ENCODE measurements around the gene ARHGEF28. TPM values are rescaled to one million over a fixed set of nuclear protein-coding genes. Genes with fewer than 3 reads are reported as not detected.

Gene ARHGEF28
- total RNA-seq, 1 donor, result 26.2 TPM

- no peak overlapping the region for H3K4me3 ChIP-seq (ENCODE audit: low read depth, low read length)
These were observed 188.3 kb downstream of the ARHGEF28 start for GRCh38 chr5:73814233-73814846.

DNA sequence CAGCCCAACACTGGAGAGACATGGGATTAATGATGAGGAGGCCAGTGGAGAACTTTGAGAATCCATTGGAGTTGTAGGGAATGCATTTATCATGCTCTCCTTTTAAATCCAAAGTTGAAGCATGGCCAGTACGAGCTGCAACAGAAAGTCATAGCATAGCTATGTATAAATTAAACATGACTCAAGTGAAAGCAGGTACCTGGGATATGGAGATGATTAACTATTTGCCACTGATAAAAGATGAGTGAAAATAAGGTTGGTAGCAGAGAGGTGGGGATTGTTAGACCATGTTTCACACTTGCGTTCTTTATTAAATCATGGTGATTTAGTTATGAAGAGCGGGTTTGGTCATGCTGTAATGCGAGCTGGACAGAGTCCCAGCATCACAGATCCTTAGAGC, 189.6 kb downstream of the ARHGEF28 start:
- TF ChIP-seq, protein P1, sequence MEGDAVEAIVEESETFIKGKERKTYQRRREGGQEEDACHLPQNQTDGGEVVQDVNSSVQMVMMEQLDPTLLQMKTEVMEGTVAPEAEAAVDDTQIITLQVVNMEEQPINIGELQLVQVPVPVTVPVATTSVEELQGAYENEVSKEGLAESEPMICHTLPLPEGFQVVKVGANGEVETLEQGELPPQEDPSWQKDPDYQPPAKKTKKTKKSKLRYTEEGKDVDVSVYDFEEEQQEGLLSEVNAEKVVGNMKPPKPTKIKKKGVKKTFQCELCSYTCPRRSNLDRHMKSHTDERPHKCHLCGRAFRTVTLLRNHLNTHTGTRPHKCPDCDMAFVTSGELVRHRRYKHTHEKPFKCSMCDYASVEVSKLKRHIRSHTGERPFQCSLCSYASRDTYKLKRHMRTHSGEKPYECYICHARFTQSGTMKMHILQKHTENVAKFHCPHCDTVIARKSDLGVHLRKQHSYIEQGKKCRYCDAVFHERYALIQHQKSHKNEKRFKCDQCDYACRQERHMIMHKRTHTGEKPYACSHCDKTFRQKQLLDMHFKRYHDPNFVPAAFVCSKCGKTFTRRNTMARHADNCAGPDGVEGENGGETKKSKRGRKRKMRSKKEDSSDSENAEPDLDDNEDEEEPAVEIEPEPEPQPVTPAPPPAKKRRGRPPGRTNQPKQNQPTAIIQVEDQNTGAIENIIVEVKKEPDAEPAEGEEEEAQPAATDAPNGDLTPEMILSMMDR (IDR thresholded peaks at IDR 0.05; ENCODE audit: insufficient read depth, low read length), result no peak
- no peak overlapping the region for H3K4me3 ChIP-seq (ENCODE audit: low read depth, low read length)
- DNase-seq (ENCODE audit: low read depth), result peak; percentile 62

More at GRCh38 chr5:73814233-73814846, 188.3 kb downstream of the ARHGEF28 start:
- no peak for DNase-seq (ENCODE audit: low read depth)
- TF ChIP-seq, protein P1 (IDR thresholded peaks at IDR 0.05; ENCODE audit: insufficient read depth, low read length), result no peak

DNA sequence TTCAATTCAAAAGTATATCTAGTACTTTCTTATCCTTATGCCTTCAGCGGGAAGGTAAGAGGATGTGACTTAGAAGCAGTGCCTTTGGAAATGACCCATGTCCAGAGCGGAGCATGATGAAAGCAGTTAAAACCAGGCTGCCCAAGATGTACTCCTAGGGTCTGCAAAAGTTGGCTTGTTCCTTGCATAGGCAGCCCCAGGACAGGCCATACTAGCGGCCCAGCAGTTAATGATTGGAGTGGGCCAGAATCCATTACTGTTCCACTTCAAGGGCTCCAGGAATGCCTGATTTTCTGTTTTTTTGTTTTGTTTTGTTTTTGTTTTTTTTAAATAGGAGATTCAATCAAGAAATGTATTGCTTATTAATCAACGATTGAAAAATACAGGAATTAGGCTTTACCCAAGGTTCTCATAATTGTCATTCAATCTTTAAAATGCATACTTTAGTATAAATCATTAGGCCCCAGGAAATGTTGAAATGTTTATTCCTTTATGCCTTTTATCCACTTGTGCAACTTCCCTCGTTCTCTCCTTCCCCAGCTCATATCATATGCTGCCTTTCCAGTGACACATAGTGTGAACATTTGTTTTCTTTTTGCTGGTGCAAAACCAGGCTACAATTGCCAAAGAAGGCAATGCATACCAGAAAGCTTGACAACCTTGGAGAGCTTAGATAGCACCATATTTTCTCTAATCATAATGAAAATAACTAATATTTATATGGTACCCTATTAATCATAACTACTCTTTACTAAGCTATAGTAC, 190.8 kb downstream of the ARHGEF28 start:
- TF ChIP-seq, protein P1 (IDR thresholded peaks at IDR 0.05; ENCODE audit: insufficient read depth, low read length), result no peak
- H3K4me3 ChIP-seq (ENCODE audit: low read depth, low read length), result no peak overlapping the region
- DNase-seq (ENCODE audit: low read depth), result peak; percentile 89

- peak; percentile 90 for DNase-seq (ENCODE audit: low read depth)
- no peak overlapping the region for H3K4me3 ChIP-seq (ENCODE audit: low read depth, low read length)
- TF ChIP-seq, protein P1 (IDR thresholded peaks at IDR 0.05; ENCODE audit: insufficient read depth, low read length), result no peak
These were observed 192.4 kb downstream of the ARHGEF28 start for GRCh38 chr5:73818357-73818756.

- TF ChIP-seq, protein P1 (IDR thresholded peaks at IDR 0.05; ENCODE audit: insufficient read depth, low read length), result no peak
- no peak for DNase-seq (ENCODE audit: low read depth)
- no peak overlapping the region for H3K4me3 ChIP-seq (ENCODE audit: low read depth, low read length)
These were observed 194.3 kb downstream of the ARHGEF28 start for GRCh38 chr5:73820326-73820725.

- DNase-seq (ENCODE audit: low read depth), result peak; percentile 56
- TF ChIP-seq, protein P1 (IDR thresholded peaks at IDR 0.05; ENCODE audit: insufficient read depth, low read length), result no peak
- no peak overlapping the region for H3K4me3 ChIP-seq (ENCODE audit: low read depth, low read length)
These were observed 195.0 kb downstream of the ARHGEF28 start for GRCh38 chr5:73821003-73821402.
